HL-60 (cell line): ENCODE results near the gene SF3B3.

Experiments used
- DNase-seq, 2 experiments: peaks; one replicate each; pipeline ENCODE4 v3.0.0-alpha.2; 2010 to 2020; ENCODE audit warnings: low read depth in 1 of 2, low spot score in 1 of 2
- H3K27ac ChIP-seq: fragments of 250-450 bp; sonication (Bioruptor Pico); replicated peaks from 2 replicates; pipeline ENCODE4 v1.5.1; 2020; ENCODE audit warnings: mild to moderate bottlenecking, moderate library complexity
- H3K27me3 ChIP-seq: fragments of 250-450 bp; sonication (Bioruptor Pico); 2 replicates; pipeline ENCODE4 v1.5.1; 2021; ENCODE audit warnings: mild to moderate bottlenecking, moderate library complexity; ENCODE audit not compliant: insufficient read depth, poor library complexity, severe bottlenecking
- H3K4me3 ChIP-seq: replicated peaks from 2 replicates; pipeline ENCODE4 v1.5.1; 2011; ENCODE audit warnings: mild to moderate bottlenecking, control low read depth, low read length; ENCODE audit not compliant: insufficient read depth
- GABPA ChIP-seq: IDR thresholded peaks from 2 replicates; pipeline ENCODE4 v1.6.1; 2012; ENCODE audit warnings: low read depth
- POLR2AphosphoS5 ChIP-seq: IDR thresholded peaks from 2 replicates; pipeline ENCODE4 v1.6.1; 2012; ENCODE audit warnings: low read depth
- SPI1 ChIP-seq: IDR thresholded peaks from 2 replicates; pipeline ENCODE4 v1.6.1; 2012; ENCODE audit warnings: low read depth, mild to moderate bottlenecking, borderline replicate concordance
- TF ChIP-seq, protein P1 (sequence below): IDR thresholded peaks from 2 replicates; pipeline ENCODE4 v1.6.1; 2012; ENCODE audit warnings: low read depth; ENCODE audit not compliant: insufficient replicate concordance
- TF ChIP-seq, protein P2 (sequence below): IDR thresholded peaks from one replicate; pipeline ENCODE4 v1.5.1; 2011; ENCODE audit warnings: low read length, control low read depth, inconsistent platforms; ENCODE audit not compliant: insufficient read depth

Gene SF3B3

DNA sequence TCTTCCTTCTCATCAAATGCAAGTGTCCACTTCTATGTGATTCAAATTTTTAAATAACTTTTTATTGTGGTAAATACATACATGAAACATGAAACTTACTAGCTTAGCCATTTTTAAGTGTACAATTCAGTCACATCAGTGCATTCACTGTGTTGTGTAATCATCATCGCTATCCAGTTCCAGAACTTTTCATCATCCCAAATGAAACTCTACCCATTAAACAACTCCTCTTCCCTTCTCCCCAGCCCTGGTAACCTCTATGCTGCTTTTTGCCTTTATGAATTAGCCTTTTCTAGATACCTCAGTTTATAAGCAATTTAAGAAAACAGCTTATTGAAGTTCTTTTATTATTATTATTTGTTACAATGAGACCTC, 81.7 kb downstream of the SF3B3 start:
- Histone ChIP-seq H3K27ac (no peak overlapping the region), H3K27me3 (no peaks in the 10 kb centered on the region), H3K4me3 (no peak overlapping the region)
- TF ChIP-seq GABPA (no peak), POLR2AphosphoS5 (no peak), SPI1 (no peak)
- TF ChIP-seq, protein P1, sequence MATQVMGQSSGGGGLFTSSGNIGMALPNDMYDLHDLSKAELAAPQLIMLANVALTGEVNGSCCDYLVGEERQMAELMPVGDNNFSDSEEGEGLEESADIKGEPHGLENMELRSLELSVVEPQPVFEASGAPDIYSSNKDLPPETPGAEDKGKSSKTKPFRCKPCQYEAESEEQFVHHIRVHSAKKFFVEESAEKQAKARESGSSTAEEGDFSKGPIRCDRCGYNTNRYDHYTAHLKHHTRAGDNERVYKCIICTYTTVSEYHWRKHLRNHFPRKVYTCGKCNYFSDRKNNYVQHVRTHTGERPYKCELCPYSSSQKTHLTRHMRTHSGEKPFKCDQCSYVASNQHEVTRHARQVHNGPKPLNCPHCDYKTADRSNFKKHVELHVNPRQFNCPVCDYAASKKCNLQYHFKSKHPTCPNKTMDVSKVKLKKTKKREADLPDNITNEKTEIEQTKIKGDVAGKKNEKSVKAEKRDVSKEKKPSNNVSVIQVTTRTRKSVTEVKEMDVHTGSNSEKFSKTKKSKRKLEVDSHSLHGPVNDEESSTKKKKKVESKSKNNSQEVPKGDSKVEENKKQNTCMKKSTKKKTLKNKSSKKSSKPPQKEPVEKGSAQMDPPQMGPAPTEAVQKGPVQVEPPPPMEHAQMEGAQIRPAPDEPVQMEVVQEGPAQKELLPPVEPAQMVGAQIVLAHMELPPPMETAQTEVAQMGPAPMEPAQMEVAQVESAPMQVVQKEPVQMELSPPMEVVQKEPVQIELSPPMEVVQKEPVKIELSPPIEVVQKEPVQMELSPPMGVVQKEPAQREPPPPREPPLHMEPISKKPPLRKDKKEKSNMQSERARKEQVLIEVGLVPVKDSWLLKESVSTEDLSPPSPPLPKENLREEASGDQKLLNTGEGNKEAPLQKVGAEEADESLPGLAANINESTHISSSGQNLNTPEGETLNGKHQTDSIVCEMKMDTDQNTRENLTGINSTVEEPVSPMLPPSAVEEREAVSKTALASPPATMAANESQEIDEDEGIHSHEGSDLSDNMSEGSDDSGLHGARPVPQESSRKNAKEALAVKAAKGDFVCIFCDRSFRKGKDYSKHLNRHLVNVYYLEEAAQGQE, result no peak
- TF ChIP-seq, protein P2, sequence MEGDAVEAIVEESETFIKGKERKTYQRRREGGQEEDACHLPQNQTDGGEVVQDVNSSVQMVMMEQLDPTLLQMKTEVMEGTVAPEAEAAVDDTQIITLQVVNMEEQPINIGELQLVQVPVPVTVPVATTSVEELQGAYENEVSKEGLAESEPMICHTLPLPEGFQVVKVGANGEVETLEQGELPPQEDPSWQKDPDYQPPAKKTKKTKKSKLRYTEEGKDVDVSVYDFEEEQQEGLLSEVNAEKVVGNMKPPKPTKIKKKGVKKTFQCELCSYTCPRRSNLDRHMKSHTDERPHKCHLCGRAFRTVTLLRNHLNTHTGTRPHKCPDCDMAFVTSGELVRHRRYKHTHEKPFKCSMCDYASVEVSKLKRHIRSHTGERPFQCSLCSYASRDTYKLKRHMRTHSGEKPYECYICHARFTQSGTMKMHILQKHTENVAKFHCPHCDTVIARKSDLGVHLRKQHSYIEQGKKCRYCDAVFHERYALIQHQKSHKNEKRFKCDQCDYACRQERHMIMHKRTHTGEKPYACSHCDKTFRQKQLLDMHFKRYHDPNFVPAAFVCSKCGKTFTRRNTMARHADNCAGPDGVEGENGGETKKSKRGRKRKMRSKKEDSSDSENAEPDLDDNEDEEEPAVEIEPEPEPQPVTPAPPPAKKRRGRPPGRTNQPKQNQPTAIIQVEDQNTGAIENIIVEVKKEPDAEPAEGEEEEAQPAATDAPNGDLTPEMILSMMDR, result no peak
- DNase-seq, result no peak

DNA sequence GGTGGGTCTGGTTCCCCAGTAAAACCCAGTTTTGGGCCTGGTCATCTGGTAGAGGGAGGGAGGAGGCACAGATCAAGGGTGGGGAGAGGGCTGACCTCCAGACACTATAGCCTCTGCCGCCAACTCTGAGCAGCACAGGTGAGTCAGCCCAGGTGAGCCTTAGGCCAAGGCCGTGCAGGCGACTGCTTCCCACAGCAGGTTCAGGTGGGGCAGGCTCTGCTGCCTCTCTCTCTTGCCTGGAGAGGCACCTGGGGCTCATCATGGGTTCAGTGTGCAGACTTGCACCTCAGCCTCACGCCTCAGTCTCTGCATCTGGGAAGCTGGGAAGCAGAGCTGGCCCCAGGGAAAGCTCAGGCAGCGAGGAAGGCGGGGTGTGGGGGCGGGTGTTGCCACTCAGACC, 84.9 kb downstream of the SF3B3 start:
- DNase-seq, result no peak
- H3K27me3 ChIP-seq, result no peaks in the 10 kb centered on the region

DNA sequence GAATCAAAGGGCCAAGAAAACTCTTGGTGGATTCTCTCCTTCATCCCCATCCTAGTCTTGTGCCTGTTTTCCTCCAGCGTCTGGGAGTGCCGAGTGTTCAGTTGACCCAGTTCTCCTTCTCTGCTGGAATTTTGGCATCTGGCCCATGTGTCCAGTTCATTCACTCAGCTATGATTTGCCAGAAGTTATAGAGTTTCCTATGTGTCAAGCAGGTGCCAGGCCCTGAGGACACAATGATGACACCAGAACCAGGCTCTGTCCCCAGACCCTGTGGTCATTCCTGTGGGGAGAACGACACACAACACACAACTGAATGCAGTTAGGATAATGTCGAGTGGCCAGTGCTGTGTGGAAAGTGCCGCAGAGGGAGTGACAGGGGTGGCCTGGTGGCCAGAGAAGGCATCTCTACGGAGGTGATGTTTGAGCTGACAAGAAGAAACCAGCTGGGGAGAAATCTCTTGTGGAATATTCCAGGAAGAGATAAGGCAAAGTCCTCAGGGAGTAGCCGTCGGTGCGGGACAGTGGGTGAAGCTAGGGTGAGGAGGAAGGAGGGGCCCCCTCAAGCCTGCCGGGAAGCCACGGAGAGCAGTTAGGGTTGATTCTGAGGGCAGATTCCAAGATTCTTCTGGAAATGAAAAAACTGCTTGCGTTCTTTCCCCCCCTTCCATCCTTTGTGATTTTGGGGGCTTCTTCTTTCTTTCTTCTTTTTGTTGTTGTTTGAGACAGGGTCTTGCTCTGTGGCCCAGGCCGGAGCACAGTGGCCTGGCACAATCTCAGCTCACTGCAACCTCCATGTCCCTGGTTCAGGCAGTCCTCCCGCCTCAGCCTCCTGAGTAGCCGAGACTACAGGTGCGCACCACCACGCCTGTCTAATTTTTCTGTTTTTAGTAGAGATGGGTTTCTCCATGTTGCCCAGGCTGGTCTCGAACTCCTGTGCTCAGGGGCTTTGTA, 86.9 kb downstream of the SF3B3 start:
- DNase-seq, result no peak
- no peak overlapping the region for H3K4me3 ChIP-seq
- H3K27me3 ChIP-seq, result no peaks in the 10 kb centered on the region
- TF ChIP-seq POLR2AphosphoS5 (no peak), GABPA (no peak), SPI1 (no peak)
- TF ChIP-seq, protein P1, result no peak
- TF ChIP-seq, protein P2, result no peak
- H3K27ac ChIP-seq, result no peak overlapping the region

More for the DNA sequence above, 84.9 kb downstream of the SF3B3 start:
- TF ChIP-seq, protein P2, result no peak
- TF ChIP-seq SPI1 (no peak), GABPA (no peak), POLR2AphosphoS5 (no peak)
- TF ChIP-seq, protein P1, result no peak
- H3K4me3 ChIP-seq, result no peak overlapping the region
- no peak overlapping the region for H3K27ac ChIP-seq
